Measurements from ENCODE around the gene RHOBTB1.

The RHOBTB1 gene

GRCh38 chr10:60942134-60942787 lies 1.7 kb downstream of the RHOBTB1 start:
- DNase-seq (ENCODE audit: low read depth), result no peak

- no peak for DNase-seq (ENCODE audit: low read depth)
Measured at GRCh38 chr10:60940446-60940845, 3.5 kb downstream of the RHOBTB1 start.

- no peak for DNase-seq (ENCODE audit: low read depth)
Measured at GRCh38 chr10:60937784-60938654, 6.0 kb downstream of the RHOBTB1 start.

GRCh38 chr10:60937022-60937421 lies 7.0 kb downstream of the RHOBTB1 start:
- no peak for DNase-seq (ENCODE audit: low read depth)

GRCh38 chr10:60934215-60935175 lies 9.5 kb downstream of the RHOBTB1 start:
- no peak for DNase-seq (ENCODE audit: low read depth)

GRCh38 chr10:60932756-60933155 lies 11.2 kb downstream of the RHOBTB1 start:
- no peak for DNase-seq (ENCODE audit: low read depth)

- DNase-seq (ENCODE audit: low read depth), result no peak
Measured at GRCh38 chr10:60930237-60930636, 13.7 kb downstream of the RHOBTB1 start.

GRCh38 chr10:60921633-60922032 lies 22.4 kb downstream of the RHOBTB1 start:
- no peak for DNase-seq (ENCODE audit: low read depth)

- no peak for DNase-seq (ENCODE audit: low read depth)
Measured at GRCh38 chr10:60920479-60920878, 23.5 kb downstream of the RHOBTB1 start.

GRCh38 chr10:60919551-60919950 lies 24.4 kb downstream of the RHOBTB1 start:
- no peak for DNase-seq (ENCODE audit: low read depth)

GRCh38 chr10:60917331-60918280 lies 26.4 kb downstream of the RHOBTB1 start:
- DNase-seq (ENCODE audit: low read depth), result no peak

GRCh38 chr10:60916025-60916424 lies 28.0 kb downstream of the RHOBTB1 start:
- no peak for DNase-seq (ENCODE audit: low read depth)

GRCh38 chr10:60914690-60915141 lies 29.3 kb downstream of the RHOBTB1 start:
- DNase-seq (ENCODE audit: low read depth), result no peak

GRCh38 chr10:60913657-60914056 lies 30.3 kb downstream of the RHOBTB1 start:
- DNase-seq (ENCODE audit: low read depth), result no peak

GRCh38 chr10:60913071-60913470 lies 30.9 kb downstream of the RHOBTB1 start:
- no peak for DNase-seq (ENCODE audit: low read depth)

GRCh38 chr10:60911715-60912114 lies 32.3 kb downstream of the RHOBTB1 start:
- DNase-seq (ENCODE audit: low read depth), result no peak

GRCh38 chr10:60911216-60911615 lies 32.8 kb downstream of the RHOBTB1 start:
- no peak for DNase-seq (ENCODE audit: low read depth)

GRCh38 chr10:60910543-60910942 lies 33.4 kb downstream of the RHOBTB1 start:
- no peak for DNase-seq (ENCODE audit: low read depth)

GRCh38 chr10:60908896-60909295 lies 35.1 kb downstream of the RHOBTB1 start:
- no peak for DNase-seq (ENCODE audit: low read depth)

- DNase-seq (ENCODE audit: low read depth), result no peak
Measured at GRCh38 chr10:60908031-60908430, 36.0 kb downstream of the RHOBTB1 start.

- no peak for DNase-seq (ENCODE audit: low read depth)
Measured at GRCh38 chr10:60907236-60907635, 36.7 kb downstream of the RHOBTB1 start.
